ENCODE results near the gene DCTN2.

Gene DCTN2

GRCh38 chr12:57487055-57487596 is 59.9 kb downstream of the DCTN2 start:
- DNase-seq = no peak

- no peak for DNase-seq
These were observed 61.3 kb downstream of the DCTN2 start for GRCh38 chr12:57485695-57486094.

- no peak for DNase-seq
These were observed 63.5 kb downstream of the DCTN2 start for GRCh38 chr12:57483466-57483865.

GRCh38 chr12:57481671-57482070 is 65.3 kb downstream of the DCTN2 start:
- no peak for DNase-seq

All from stimulated activated naive CD4-positive, alpha-beta T cell (primary cell).